PC-3 (cell line): ENCODE results near the gene RAI1. TPM values are rescaled to one million over a fixed set of nuclear protein-coding genes. Genes with fewer than 3 reads are reported as not detected.

Source experiments
- ATAC-seq: fragments of 200-7000 bp; cut with Tn5 transposase; 2 replicates; pipeline ENCODE4 v1.9.1; 2020; ENCODE audit warnings: mild to moderate bottlenecking, moderate library complexity
- BruUV-seq: library from RNA; stranded (reverse); fragments of 400-500 nt; replicated peaks from 2 replicates; lab custom pipeline; 2021; lab: Mats Ljungman, UMichigan
- CTCF ChIA-PET: fragments of 300-600 bp; sonication (Branson Sonifier 250); formaldehyde crosslinking; loops from one replicate; lab custom pipeline; 2022; ENCODE audit warnings: antibody characterized with exemption; lab: Charles Lee
- POLR2A ChIA-PET: fragments of 300-600 bp; sonication (Branson Sonifier 250); formaldehyde crosslinking; loops from one replicate; lab custom pipeline; 2022; ENCODE audit warnings: antibody characterized with exemption; ENCODE audit not compliant: unreplicated experiment; lab: Charles Lee
- DNase-seq: peaks from one replicate; pipeline ENCODE4 v3.0.0-alpha.2; 2015
- H2AFZ ChIP-seq: fragments of 300-600 bp; sonication (generic); 2 replicates; pipeline ENCODE4 v1.6.0; 2016; ENCODE audit warnings: antibody characterized with exemption, low read length
- H3F3A ChIP-seq: fragments of 300-600 bp; sonication (generic); one replicate; pipeline ENCODE4 v1.6.0; 2017; ENCODE audit warnings: antibody characterized with exemption, low read length, control low read depth, mild to moderate bottlenecking; ENCODE audit not compliant: unreplicated experiment
- H3K27ac ChIP-seq: fragments of 300-600 bp; sonication (generic); 2 replicates; pipeline ENCODE4 v1.5.1; 2016; ENCODE audit warnings: mild to moderate bottlenecking, low read length
- H3K27me3 ChIP-seq: fragments of 300-600 bp; sonication (generic); 2 replicates; pipeline ENCODE4 v1.6.1; 2016; ENCODE audit warnings: low read length, mixed read lengths
- H3K36me3 ChIP-seq: fragments of 300-600 bp; sonication (generic); 2 replicates; pipeline ENCODE4 v1.6.1; 2016; ENCODE audit warnings: low read depth, mixed run types, low read length, mixed read lengths
- H3K4me1 ChIP-seq: fragments of 300-600 bp; sonication (generic); 2 replicates; pipeline ENCODE4 v1.5.1; 2016; ENCODE audit warnings: low read length; ENCODE audit not compliant: insufficient read depth
- H3K4me2 ChIP-seq: fragments of 300-600 bp; sonication (generic); 2 replicates; pipeline ENCODE4 v1.6.0; 2016; ENCODE audit warnings: low read length
- H3K4me3 ChIP-seq: fragments of 300-600 bp; sonication (generic); 2 replicates; pipeline ENCODE4 v1.5.1; 2016; ENCODE audit warnings: mild to moderate bottlenecking, low read length, mixed read lengths
- H3K79me2 ChIP-seq: fragments of 300-600 bp; sonication (generic); 2 replicates; pipeline ENCODE4 v1.6.1; 2017; ENCODE audit warnings: low read length, mixed read lengths
- H3K9ac ChIP-seq: fragments of 300-600 bp; sonication (generic); 2 replicates; pipeline ENCODE4 v1.6.0; 2016; ENCODE audit warnings: mild to moderate bottlenecking, low read length
- H3K9me2 ChIP-seq: fragments of 300-600 bp; sonication (generic); replicated peaks from 2 replicates; pipeline ENCODE4 v1.6.1; 2016; ENCODE audit warnings: mixed run types, low read length, mixed read lengths
- H3K9me3 ChIP-seq: fragments of 300-600 bp; sonication (generic); 2 replicates; pipeline ENCODE4 v1.6.1; 2016; ENCODE audit warnings: low read length, mixed read lengths
- H4K20me1 ChIP-seq: fragments of 300-600 bp; sonication (generic); 2 replicates; pipeline ENCODE4 v1.6.1; 2016; ENCODE audit warnings: low read length, mixed read lengths
- CTCF ChIP-seq: fragments of 300-600 bp; sonication (generic); conservative IDR thresholded peaks from 2 replicates; pipeline ENCODE4 v1.5.1; 2017; ENCODE audit warnings: antibody characterized with exemption, low read depth, mild to moderate bottlenecking, low read length
- EZH2 ChIP-seq: fragments of 300-600 bp; sonication (generic); IDR thresholded peaks from one replicate; pipeline ENCODE4 v1.6.1; 2017; ENCODE audit warnings: antibody characterized with exemption, mild to moderate bottlenecking, low read length; ENCODE audit not compliant: unreplicated experiment
- EZH2phosphoT487 ChIP-seq: fragments of 300-600 bp; sonication (generic); IDR thresholded peaks from 2 replicates; pipeline ENCODE4 v1.6.1; 2018; ENCODE audit warnings: mild to moderate bottlenecking, antibody characterized with exemption, low read length, borderline replicate concordance
- intact Hi-C: fragments of 100-400 bp; cut with micrococcal nuclease; formaldehyde crosslinking; loops from 2 replicates; pipeline ENCODE4 v1.9.0; 2023
- total RNA-seq: library from RNA; depleted of rRNA; stranded (reverse); fragments of >200 nt; gene quantifications from 2 replicates; pipeline ENCODE4 v1.2.3, GENCODE V29; 2014

RAI1 gene
- total RNA-seq, 1 experiment from 2014 or later, result 33.0 TPM

GRCh38 chr17:17760872-17761550 is 79.8 kb downstream of the RAI1 start:
- POLR2A ChIA-PET, result no interaction called here
- H3K27me3 ChIP-seq, result no peaks in the 10 kb centered on the region
- 0 out of 2 replicates have a peak, but pooled peaks cover 4% of the 10 kb centered on the region for H4K20me1 ChIP-seq
- H3K27ac ChIP-seq, result no peak overlapping the region
- no peaks in the 10 kb centered on the region for H3K4me1 ChIP-seq
- H3K79me2 ChIP-seq, result peaks cover 37% of the 10 kb centered on the region; the same call in 1 of the 2 replicates
- no peak overlapping the region for H3K4me3 ChIP-seq
- no peaks in the 10 kb centered on the region for H3K9me3 ChIP-seq
- TF ChIP-seq CTCF, result no peak
- no peak for TF ChIP-seq EZH2phosphoT487
- TF ChIP-seq EZH2, result no peak
- H3K36me3 ChIP-seq, result peaks cover 11% of the 10 kb centered on the region; the same call in 1 of the 2 replicates
- no TSS peak for BruUV-seq
- no peaks in the 10 kb centered on the region for H3F3A ChIP-seq
- no peak overlapping the region for H2AFZ ChIP-seq
- DNase-seq (no peak), ATAC-seq (no peak)
- intact Hi-C loops, result no loop called here
- H3K9me2 ChIP-seq, result no peaks in the 10 kb centered on the region
- no peak overlapping the region for H3K9ac ChIP-seq
- CTCF ChIA-PET, result no interaction called here
- H3K4me2 ChIP-seq, result no peak overlapping the region

GRCh38 chr17:17761894-17762743 is 80.9 kb downstream of the RAI1 start:
- H3K4me2 ChIP-seq, result no peak overlapping the region
- H3K79me2 ChIP-seq, result peaks cover 35% of the 10 kb centered on the region
- no peaks in the 10 kb centered on the region for H3K27me3 ChIP-seq
- H3K9me2 ChIP-seq, result no peaks in the 10 kb centered on the region
- no TSS peak for BruUV-seq
- no peaks in the 10 kb centered on the region for H3F3A ChIP-seq
- peaks cover 11% of the 10 kb centered on the region; the same call in 1 of the 2 replicates for H3K36me3 ChIP-seq
- POLR2A ChIA-PET, result no interaction called here
- no peak for ATAC-seq
- no peaks in the 10 kb centered on the region for H3K4me1 ChIP-seq
- TF ChIP-seq EZH2phosphoT487 (no peak), CTCF (no peak), EZH2 (no peak)
- H4K20me1 ChIP-seq, result 0 out of 2 replicates have a peak, but pooled peaks cover 4% of the 10 kb centered on the region
- CTCF ChIA-PET, result no interaction called here
- no peak overlapping the region for H3K27ac ChIP-seq
- intact Hi-C loops, result no loop called here
- no peak overlapping the region for H2AFZ ChIP-seq
- H3K9ac ChIP-seq, result no peak overlapping the region
- H3K4me3 ChIP-seq, result no peak overlapping the region
- DNase-seq, result no peak
- no peaks in the 10 kb centered on the region for H3K9me3 ChIP-seq
